ENCODE results near the gene ASIP. TPM values are rescaled to one million over a fixed set of nuclear protein-coding genes. Genes with fewer than 3 reads are reported as not detected.
"Not testable (repeated sequence)": the region's sequence is repeated elsewhere in the genome, so short reads cannot be mapped to it uniquely, and the experiment has no call there.

ASIP gene
- total and polyA plus RNA-seq, 2 of the 13 experiments (the other 11 are each of a cell fraction or from before 2014, with no cell fraction given), result not detected

- TF ChIP-seq ZUFSP (CRISPR knock-in tag; IDR thresholded peaks at IDR 0.05; ENCODE audit: borderline replicate concordance) (no peak), ZEB1 (IDR thresholded peaks at IDR 0.05; ENCODE audit: insufficient replicate concordance, low read depth) (no peak)
These were observed 44.2 kb downstream of the ASIP start (continued) for GRCh38 chr20:34285450-34285849.

GRCh38 chr20:34287500-34287899, 46.3 kb downstream of the ASIP start:
- H3K4me3 ChIP-seq (replicated peaks in 1 of 3; ENCODE audit: insufficient read depth in 1 of 3, low read depth in 2 of 3, low read length in 3 of 3); BruUV-seq (replicated peaks); CTCF ChIA-PET (ENCODE audit: low intra/inter-chr PET ratio, low total read pairs); H3K9me3 ChIP-seq (ENCODE audit: low read length); ATAC-seq; H3K27me3 ChIP-seq (ENCODE audit: control insufficient read depth in 1 of 2, insufficient read depth in 2 of 2, low read length in 2 of 2); H4K20me1 ChIP-seq (ENCODE audit: insufficient read depth, low read length); H3K79me2 ChIP-seq (ENCODE audit: insufficient read depth, low read length); intact Hi-C loops (cut with micrococcal nuclease; ENCODE audit: unreplicated experiment); H3K27ac ChIP-seq (ENCODE audit: extremely low read length, insufficient read depth, low read length); DNase-seq (ENCODE audit: low spot score); H3K4me1 ChIP-seq (ENCODE audit: insufficient read depth, low read length); H3K9ac ChIP-seq (ENCODE audit: insufficient read depth, low read depth, low read length); H3K4me2 ChIP-seq (ENCODE audit: low read depth, low read length); FAIRE-seq; H2AFZ ChIP-seq (ENCODE audit: low read length); in situ Hi-C loops (cut with HindIII; ENCODE audit: extremely low pct_ligation_motif_present, low pct_unique_long_range_greater_than_20kb): not testable (repeated sequence)
- 98% methylated on average over 5 of the region's 5 CpGs for WGBS (ENCODE audit: low lambda C conversion rate)
- peaks cover 73 to 91% of the 10 kb centered on the region in 2 experiments for H3K36me3 ChIP-seq (replicated peaks in 1 of 2; ENCODE audit: control insufficient read depth in 1 of 2, insufficient read depth in 2 of 2, low read length in 2 of 2)
- POLR2A ChIA-PET, result interaction anchor here (1.4 kb wide), 1 partner anchor 15 kb away, joined by 3 read pairs; the partner anchor contains the start of gene AHCY
- TF ChIP-seq ZNF776 (CRISPR knock-in tag; IDR thresholded peaks at IDR 0.05) (0 out of 2 replicates have a peak, but pooled peaks have one; percentile 35), NR0B2 (CRISPR knock-in tag; IDR thresholded peaks at IDR 0.05) (peak; percentile 44; the same call in 1 of the 2 replicates)

Data from HepG2 (cell line).